Astrocyte (in vitro differentiated cells and primary cell): Measurements from ENCODE around the gene POLD3. TPM values are rescaled to one million over a fixed set of nuclear protein-coding genes. Genes with fewer than 3 reads are reported as not detected.

Experiments
- DNase-seq: peaks from one replicate; pipeline ENCODE4 v3.0.0-alpha.2; 2010; ENCODE audit warnings: low read depth
- FAIRE-seq: peaks from 2 replicates; lab custom pipeline; 2011; peaks lifted over from hg19 to GRCh38; lab: Jason Lieb, UNC
- H2AFZ ChIP-seq: 2 replicates; pipeline ENCODE4 v1.6.0; 2012; ENCODE audit warnings: low read depth, low read length, inconsistent platforms
- H3K27ac ChIP-seq: 2 replicates; pipeline ENCODE4 v1.5.1; 2011; ENCODE audit warnings: low read depth, low read length, inconsistent platforms
- H3K27me3 ChIP-seq: 2 replicates; pipeline ENCODE4 v1.6.0; 2011; ENCODE audit warnings: low read length, inconsistent platforms; ENCODE audit not compliant: insufficient read depth
- H3K36me3 ChIP-seq: 2 replicates; pipeline ENCODE4 v1.5.1; 2011; ENCODE audit warnings: low read length, inconsistent platforms; ENCODE audit not compliant: insufficient read depth
- H3K4me1 ChIP-seq: 2 replicates; pipeline ENCODE4 v1.5.1; 2011; ENCODE audit warnings: low read length, inconsistent platforms; ENCODE audit not compliant: insufficient read depth
- H3K4me2 ChIP-seq: 2 replicates; pipeline ENCODE4 v1.6.0; 2012; ENCODE audit warnings: low read length, inconsistent platforms
- H3K4me3 ChIP-seq: 2 replicates; pipeline ENCODE4 v1.5.1; 2011; ENCODE audit warnings: low read depth, mild to moderate bottlenecking, low read length, inconsistent platforms; ENCODE audit not compliant: insufficient read depth
- H3K79me2 ChIP-seq: 2 replicates; pipeline ENCODE4 v1.6.0; 2012; ENCODE audit warnings: mild to moderate bottlenecking, low read length, inconsistent platforms; ENCODE audit not compliant: insufficient read depth
- H3K9ac ChIP-seq: 2 replicates; pipeline ENCODE4 v1.6.0; 2012; ENCODE audit warnings: mild to moderate bottlenecking, low read length, inconsistent platforms
- H3K9me3 ChIP-seq: 2 replicates; pipeline ENCODE4 v1.5.1; 2012; ENCODE audit warnings: low read depth, mild to moderate bottlenecking, low read length, inconsistent platforms; ENCODE audit not compliant: insufficient read depth
- H4K20me1 ChIP-seq: 2 replicates; pipeline ENCODE4 v1.6.0; 2012; ENCODE audit warnings: low read length, inconsistent platforms; ENCODE audit not compliant: insufficient read depth
- H3K27ac Mint-ChIP-seq: one replicate; pipeline ENCODE4 v1.8.0; 2021; ENCODE audit warnings: mild to moderate bottlenecking, mixed read lengths; ENCODE audit not compliant: unreplicated experiment
- H3K27me3 Mint-ChIP-seq: one replicate; pipeline ENCODE4 v1.8.0; 2021; ENCODE audit warnings: low read depth, mixed read lengths; ENCODE audit not compliant: unreplicated experiment
- H3K36me3 Mint-ChIP-seq: one replicate; pipeline ENCODE4 v1.8.0; 2021; ENCODE audit warnings: low read depth, mixed read lengths; ENCODE audit not compliant: unreplicated experiment
- H3K4me1 Mint-ChIP-seq: one replicate; pipeline ENCODE4 v1.8.0; 2021; ENCODE audit warnings: low read depth, mixed read lengths; ENCODE audit not compliant: unreplicated experiment
- H3K4me3 Mint-ChIP-seq: one replicate; pipeline ENCODE4 v1.8.0; 2021; ENCODE audit warnings: mild to moderate bottlenecking, moderate library complexity, mixed read lengths; ENCODE audit not compliant: unreplicated experiment
- H3K9me3 Mint-ChIP-seq: one replicate; pipeline ENCODE4 v1.8.0; 2021; ENCODE audit warnings: mild to moderate bottlenecking, mixed read lengths; ENCODE audit not compliant: unreplicated experiment
- EZH2 ChIP-seq: IDR thresholded peaks from 2 replicates; pipeline ENCODE4 v1.6.1; 2012; ENCODE audit warnings: mild to moderate bottlenecking, low read length, inconsistent platforms; ENCODE audit not compliant: insufficient read depth
- total RNA-seq: library from RNA; stranded (reverse); gene quantifications from 2 replicates; pipeline ENCODE4 v1.2.1, GENCODE V29; 2021
- TF ChIP-seq, protein P1 (sequence below): IDR thresholded peaks from 2 replicates; pipeline ENCODE4 v1.5.1; 2011; ENCODE audit warnings: low read depth, mild to moderate bottlenecking, inconsistent platforms, low read length, moderate library complexity; ENCODE audit not compliant: insufficient read depth

Gene POLD3
- total RNA-seq, 1 donor from 2014 or later: 6.5 TPM

DNA sequence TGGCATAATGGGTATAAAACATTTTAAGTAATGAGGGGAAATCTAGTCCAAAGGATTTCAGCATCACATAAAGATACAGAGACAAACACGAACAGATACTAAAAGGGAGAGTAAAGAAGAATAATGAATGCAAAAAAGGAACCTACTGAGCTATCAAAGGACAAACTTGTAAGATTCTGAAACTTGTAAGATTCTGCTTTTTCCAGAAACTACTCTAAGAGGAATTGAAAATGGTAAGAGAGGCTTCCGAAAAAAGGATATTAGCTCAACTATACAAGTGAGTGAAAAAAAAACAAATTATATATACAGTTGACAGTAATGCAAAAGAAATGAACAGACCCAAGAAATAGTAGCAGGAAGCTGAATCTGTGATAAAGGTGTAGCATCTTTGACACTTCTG, 37.7 kb downstream of the POLD3 start:
- H3K9me3 ChIP-seq: no peaks in the 10 kb centered on the region
- no peaks in the 10 kb centered on the region for H3K79me2 ChIP-seq
- no peak overlapping the region for H3K27ac ChIP-seq
- no peak overlapping the region for H3K4me3 Mint-ChIP-seq
- H2AFZ ChIP-seq: no peak overlapping the region
- DNase-seq (no peak), FAIRE-seq (no peak)
- H3K27me3 Mint-ChIP-seq: no peaks in the 10 kb centered on the region
- no peaks in the 10 kb centered on the region for H4K20me1 ChIP-seq
- no peaks in the 10 kb centered on the region for H3K36me3 Mint-ChIP-seq
- H3K9ac ChIP-seq: no peak overlapping the region
- H3K9me3 Mint-ChIP-seq: no peaks in the 10 kb centered on the region
- H3K4me3 ChIP-seq: no peak overlapping the region
- no peaks in the 10 kb centered on the region for H3K27me3 ChIP-seq
- peaks cover 3% of the 10 kb centered on the region for H3K36me3 ChIP-seq
- peaks cover 9% of the 10 kb centered on the region for H3K4me1 ChIP-seq
- H3K4me2 ChIP-seq: no peak overlapping the region
- H3K4me1 Mint-ChIP-seq: peaks cover 18% of the 10 kb centered on the region
- no peak overlapping the region for H3K27ac Mint-ChIP-seq
- TF ChIP-seq, protein P1, sequence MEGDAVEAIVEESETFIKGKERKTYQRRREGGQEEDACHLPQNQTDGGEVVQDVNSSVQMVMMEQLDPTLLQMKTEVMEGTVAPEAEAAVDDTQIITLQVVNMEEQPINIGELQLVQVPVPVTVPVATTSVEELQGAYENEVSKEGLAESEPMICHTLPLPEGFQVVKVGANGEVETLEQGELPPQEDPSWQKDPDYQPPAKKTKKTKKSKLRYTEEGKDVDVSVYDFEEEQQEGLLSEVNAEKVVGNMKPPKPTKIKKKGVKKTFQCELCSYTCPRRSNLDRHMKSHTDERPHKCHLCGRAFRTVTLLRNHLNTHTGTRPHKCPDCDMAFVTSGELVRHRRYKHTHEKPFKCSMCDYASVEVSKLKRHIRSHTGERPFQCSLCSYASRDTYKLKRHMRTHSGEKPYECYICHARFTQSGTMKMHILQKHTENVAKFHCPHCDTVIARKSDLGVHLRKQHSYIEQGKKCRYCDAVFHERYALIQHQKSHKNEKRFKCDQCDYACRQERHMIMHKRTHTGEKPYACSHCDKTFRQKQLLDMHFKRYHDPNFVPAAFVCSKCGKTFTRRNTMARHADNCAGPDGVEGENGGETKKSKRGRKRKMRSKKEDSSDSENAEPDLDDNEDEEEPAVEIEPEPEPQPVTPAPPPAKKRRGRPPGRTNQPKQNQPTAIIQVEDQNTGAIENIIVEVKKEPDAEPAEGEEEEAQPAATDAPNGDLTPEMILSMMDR: no peak
- TF ChIP-seq EZH2: no peak

DNA sequence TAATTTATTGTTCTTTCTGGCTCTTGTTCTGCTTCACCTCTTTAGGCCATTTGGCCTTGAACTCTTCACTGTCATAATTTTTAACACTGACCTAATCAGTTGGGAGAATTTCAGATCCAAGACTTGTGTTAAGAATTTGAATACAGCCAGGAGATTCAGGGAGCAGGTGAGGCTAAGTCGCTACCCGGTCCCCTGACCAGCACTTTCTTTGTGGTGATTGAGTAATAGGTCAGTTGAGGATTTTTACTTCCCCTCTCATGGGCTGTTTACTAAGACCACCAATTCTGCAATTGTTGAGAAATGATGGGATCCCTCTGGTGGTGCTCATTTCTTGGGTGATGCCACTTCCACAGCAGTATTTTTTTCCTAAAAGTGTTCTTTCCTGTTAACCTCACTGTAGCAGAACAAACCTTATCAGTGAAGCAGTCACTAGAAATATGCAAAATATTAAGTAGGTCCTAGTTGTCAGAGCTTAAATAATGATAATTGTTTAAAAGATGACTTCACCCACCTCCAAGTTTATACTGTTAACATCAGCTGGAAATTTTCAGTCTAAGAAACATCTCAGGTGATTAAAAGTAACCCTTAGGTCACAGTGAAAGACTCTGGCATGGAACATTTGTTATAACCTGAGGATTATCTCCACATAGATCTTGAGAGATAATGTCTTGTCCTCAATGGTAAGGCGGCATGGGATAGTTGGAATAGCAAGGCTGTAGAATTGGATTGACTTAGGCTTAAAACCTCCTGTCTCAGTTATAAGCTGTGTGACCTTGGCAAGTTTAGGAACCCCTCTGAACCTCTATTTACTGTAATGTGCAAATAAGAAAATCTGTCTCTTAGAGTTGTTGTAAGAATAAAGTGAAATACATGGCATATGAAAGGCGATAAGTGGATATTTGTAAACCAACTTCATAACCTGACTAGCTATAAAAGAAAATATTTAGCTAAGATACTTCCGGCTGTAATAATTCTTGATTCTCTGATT, 41.3 kb downstream of the POLD3 start:
- no peak overlapping the region for H3K27ac ChIP-seq
- no peak overlapping the region for H3K4me3 ChIP-seq
- no peaks in the 10 kb centered on the region for H3K9me3 Mint-ChIP-seq
- no peaks in the 10 kb centered on the region for H3K79me2 ChIP-seq
- no peak for TF ChIP-seq EZH2
- TF ChIP-seq, protein P1: no peak
- no peak overlapping the region for H3K27ac Mint-ChIP-seq
- FAIRE-seq: peak; percentile 49
- H4K20me1 ChIP-seq: no peaks in the 10 kb centered on the region
- no peaks in the 10 kb centered on the region for H3K27me3 ChIP-seq
- DNase-seq: no peak
- no peaks in the 10 kb centered on the region for H3K27me3 Mint-ChIP-seq
- no peak overlapping the region for H3K4me2 ChIP-seq
- peaks cover 3% of the 10 kb centered on the region for H3K36me3 ChIP-seq
- H3K4me3 Mint-ChIP-seq: no peak overlapping the region
- no peak overlapping the region for H3K9ac ChIP-seq
- peaks cover 14% of the 10 kb centered on the region for H3K4me1 ChIP-seq
- no peaks in the 10 kb centered on the region for H3K36me3 Mint-ChIP-seq
- no peaks in the 10 kb centered on the region for H3K9me3 ChIP-seq
- peaks cover 29% of the 10 kb centered on the region for H3K4me1 Mint-ChIP-seq
- no peak overlapping the region for H2AFZ ChIP-seq

DNA sequence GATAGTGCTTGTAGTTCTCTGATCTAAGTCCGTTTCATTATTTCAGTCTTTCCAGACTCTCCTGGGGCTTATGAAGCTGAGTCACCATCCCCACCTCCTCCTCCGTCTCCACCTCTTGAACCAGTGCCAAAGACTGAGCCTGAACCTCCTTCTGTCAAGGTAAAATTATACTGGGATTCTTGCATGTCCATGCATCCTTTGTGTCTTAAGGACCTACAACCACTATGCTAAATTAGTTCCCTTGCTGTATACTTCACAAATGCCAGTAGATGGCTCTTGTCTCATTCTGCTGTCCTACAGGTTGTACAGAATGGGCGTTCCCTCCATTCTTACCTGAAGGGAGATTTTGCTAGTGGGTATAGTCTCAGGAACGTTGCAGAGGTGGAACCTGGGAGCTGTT, 42.2 kb downstream of the POLD3 start:
- TF ChIP-seq, protein P1: peak; percentile 24
- no peak for TF ChIP-seq EZH2
- Histone ChIP-seq H3K9ac (no peak overlapping the region), H3K4me2 (no peak overlapping the region), H3K27ac (no peak overlapping the region), H3K27me3 (no peaks in the 10 kb centered on the region), H2AFZ (no peak overlapping the region), H3K36me3 (peaks cover 3% of the 10 kb centered on the region), H3K79me2 (no peaks in the 10 kb centered on the region), H4K20me1 (no peaks in the 10 kb centered on the region), H3K4me3 (no peak overlapping the region), H3K9me3 (no peaks in the 10 kb centered on the region), H3K4me1 (peaks cover 14% of the 10 kb centered on the region)
- Mint-ChIP-seq H3K4me3 (no peak overlapping the region), H3K36me3 (no peaks in the 10 kb centered on the region), H3K27ac (no peak overlapping the region), H3K27me3 (no peaks in the 10 kb centered on the region), H3K4me1 (peaks cover 29% of the 10 kb centered on the region), H3K9me3 (no peaks in the 10 kb centered on the region)
- FAIRE-seq: peak; percentile 81
- peak; percentile 50 for DNase-seq
